Suprapubic skin (tissue), 3 donors: ENCODE measurements around the gene SIPA1L3.

Experiments
- CTCF ChIP-seq, 2 donors: fragments of 200-600 bp in 1 of 2; fragments of 450-650 bp in 1 of 2; sonication (generic) in 1 of 2; IDR thresholded peaks; one replicate each; pipeline ENCODE4 v1.5.1; 2016 to 2019; ENCODE audit warnings: antibody characterized with exemption in 2 of 2, mild to moderate bottlenecking in 1 of 2, moderate library complexity in 1 of 2
- POLR2AphosphoS5 ChIP-seq, 3 donors: sonication (generic); formaldehyde crosslinking; IDR thresholded peaks; one replicate each; pipeline ENCODE4 v1.6.1; 2017; ENCODE audit warnings: antibody characterized with exemption in 3 of 3

DNA sequence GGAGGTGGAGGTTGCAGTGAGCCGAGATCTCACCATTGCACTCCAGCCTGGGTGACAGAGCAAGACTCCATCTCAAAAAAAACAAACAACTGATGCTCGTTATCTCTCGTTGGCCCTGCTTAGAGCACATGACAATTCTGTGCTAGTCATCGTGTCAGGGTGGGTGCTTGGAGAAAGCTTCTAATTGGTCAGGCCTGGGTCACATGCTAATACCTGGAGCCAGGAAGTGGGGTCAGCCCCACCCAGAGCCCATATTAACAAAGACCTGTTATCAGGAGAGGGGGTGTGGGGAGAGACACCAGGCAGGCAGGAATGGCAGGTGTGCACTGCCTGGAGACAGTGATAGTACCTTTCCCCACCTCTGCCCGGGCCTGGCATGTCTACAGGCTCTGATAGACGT lies 232.1 kb downstream of the SIPA1L3 start:
- TF ChIP-seq CTCF (IDR thresholded peaks at IDR 0.05), result no peak
- TF ChIP-seq POLR2AphosphoS5 (IDR thresholded peaks at IDR 0.05), result no peak
